Nephron (organoid): ENCODE results near the gene LRIT3.
A peak's percentile ranks its signal among the peaks of the same experiment; 100 is the strongest.

Experiments
- H3K27ac Mint-ChIP-seq, 3 experiments: 2 replicates each; pipeline ENCODE4 v1.8.0; 2020; ENCODE audit warnings: mixed read lengths in 3 of 3, mild to moderate bottlenecking in 2 of 3, moderate library complexity in 1 of 3
- H3K27me3 Mint-ChIP-seq: 2 replicates; pipeline ENCODE4 v1.8.0; 2021; ENCODE audit warnings: low read depth, mild to moderate bottlenecking, moderate library complexity, mixed read lengths
- H3K36me3 Mint-ChIP-seq: 2 replicates; pipeline ENCODE4 v1.8.0; 2020; ENCODE audit warnings: low read depth, mixed read lengths
- H3K4me1 Mint-ChIP-seq: 2 replicates; pipeline ENCODE4 v1.8.0; 2020; ENCODE audit warnings: mixed read lengths
- H3K4me3 Mint-ChIP-seq, 3 experiments: 2 replicates each; pipeline ENCODE4 v1.8.0; 2020; ENCODE audit warnings: mild to moderate bottlenecking in 3 of 3, mixed read lengths in 3 of 3, moderate library complexity in 2 of 3
- H3K9me3 Mint-ChIP-seq: 2 replicates; pipeline ENCODE4 v1.8.0; 2020; ENCODE audit warnings: mixed read lengths
- CTCF ChIP-seq, 3 experiments: fragments of 200-600 bp; sonication (generic); IDR thresholded peaks; one replicate each; pipeline ENCODE4 v1.5.0; 2021; ENCODE audit warnings: antibody characterized with exemption in 3 of 3; ENCODE audit not compliant: unreplicated experiment in 3 of 3

The LRIT3 gene

GRCh38 chr4:109847896-109848442 lies at the start of gene LRIT3:
Gene LRIT3 (plus strand): TSS chr4:109848107. CDS start chr4:109848202, 95 bp downstream.
- Mint-ChIP-seq H3K27me3 (peaks cover 4% of the 10 kb centered on the region), H3K27ac (no peak within 1 kb of the TSS), H3K4me3 (no peak within 1 kb of the TSS), H3K36me3 (no peaks in the 10 kb centered on the region), H3K4me1 (no peaks in the 10 kb centered on the region), H3K9me3 (no peaks in the 10 kb centered on the region)
- TF ChIP-seq CTCF (IDR thresholded peaks at IDR 0.05; ENCODE audit: unreplicated experiment in 3 of 3), result no peak

- H3K4me1 Mint-ChIP-seq, result peaks cover 16% of the 10 kb centered on the region
- TF ChIP-seq CTCF (IDR thresholded peaks at IDR 0.05; ENCODE audit: unreplicated experiment in 3 of 3), result no peak
- no peaks in the 10 kb centered on the region for H3K27me3 Mint-ChIP-seq
- peak overlapping the region in 1 of 3 experiments; percentile 11 for H3K4me3 Mint-ChIP-seq
- H3K36me3 Mint-ChIP-seq, result peaks cover 26% of the 10 kb centered on the region
- H3K27ac Mint-ChIP-seq, result no peak overlapping the region
- peaks cover 46% of the 10 kb centered on the region for H3K9me3 Mint-ChIP-seq
These were observed 49.0 kb upstream of the LRIT3 start for GRCh38 chr4:109798866-109799265.

- TF ChIP-seq CTCF (IDR thresholded peaks at IDR 0.05; ENCODE audit: unreplicated experiment in 3 of 3), result no peak
- Mint-ChIP-seq H3K4me1 (peaks cover 16% of the 10 kb centered on the region), H3K36me3 (peaks cover 11% of the 10 kb centered on the region), H3K9me3 (peaks cover 27% of the 10 kb centered on the region), H3K4me3 (peak overlapping the region; percentile 64 to 88 (median 85)), H3K27me3 (no peaks in the 10 kb centered on the region), H3K27ac (peak overlapping the region; percentile 91 to 98 (median 95))
These were observed 46.7 kb upstream of the LRIT3 start for GRCh38 chr4:109801099-109801789.

GRCh38 chr4:109801895-109802319 lies 46.0 kb upstream of the LRIT3 start, which contains the start of gene CFI:
Gene CFI (minus strand): TSS chr4:109801999. CDS start chr4:109801971, 28 bp downstream.
- no peaks in the 10 kb centered on the region for H3K27me3 Mint-ChIP-seq
- peaks cover 22% of the 10 kb centered on the region for H3K9me3 Mint-ChIP-seq
- H3K27ac Mint-ChIP-seq, result peak within 1 kb of the TSS; percentile 94 to 98 (median 95)
- peak within 1 kb of the TSS; percentile 70 to 88 (median 85) for H3K4me3 Mint-ChIP-seq
- peaks cover 8% of the 10 kb centered on the region for H3K36me3 Mint-ChIP-seq
- H3K4me1 Mint-ChIP-seq, result peaks cover 16% of the 10 kb centered on the region
- TF ChIP-seq CTCF (IDR thresholded peaks at IDR 0.05; ENCODE audit: unreplicated experiment in 3 of 3), result no peak

- peak overlapping the region; percentile 49 to 98 (median 85) for H3K27ac Mint-ChIP-seq
- H3K9me3 Mint-ChIP-seq, result peaks cover 4% of the 10 kb centered on the region
- no peak overlapping the region for H3K4me3 Mint-ChIP-seq
- no peaks in the 10 kb centered on the region for H3K27me3 Mint-ChIP-seq
- TF ChIP-seq CTCF (IDR thresholded peaks at IDR 0.05; ENCODE audit: unreplicated experiment in 3 of 3), result peak; percentile 26 to 48 (median 31)
- no peaks in the 10 kb centered on the region for H3K36me3 Mint-ChIP-seq
- peaks cover 16% of the 10 kb centered on the region for H3K4me1 Mint-ChIP-seq
These were observed 43.9 kb upstream of the LRIT3 start for GRCh38 chr4:109803924-109804571.
